PC-3 (cell line): ENCODE data around the gene SRGAP1. TPM values are rescaled to one million over a fixed set of nuclear protein-coding genes. Genes with fewer than 3 reads are reported as not detected.
"Not testable (repeated sequence)": the region's sequence is repeated elsewhere in the genome, so short reads cannot be mapped to it uniquely, and the experiment has no call there.

Experiments used
- ATAC-seq: fragments of 200-7000 bp; cut with Tn5 transposase; 2 replicates; pipeline ENCODE4 v1.9.1; 2020; ENCODE audit warnings: mild to moderate bottlenecking, moderate library complexity
- BruUV-seq: library from RNA; stranded (reverse); fragments of 400-500 nt; replicated peaks from 2 replicates; lab custom pipeline; 2021; lab: Mats Ljungman, UMichigan
- CTCF ChIA-PET: fragments of 300-600 bp; sonication (Branson Sonifier 250); formaldehyde crosslinking; loops from one replicate; lab custom pipeline; 2022; ENCODE audit warnings: antibody characterized with exemption; lab: Charles Lee
- POLR2A ChIA-PET: fragments of 300-600 bp; sonication (Branson Sonifier 250); formaldehyde crosslinking; loops from one replicate; lab custom pipeline; 2022; ENCODE audit warnings: antibody characterized with exemption; ENCODE audit not compliant: unreplicated experiment; lab: Charles Lee
- DNase-seq: peaks from one replicate; pipeline ENCODE4 v3.0.0-alpha.2; 2015
- H2AFZ ChIP-seq: fragments of 300-600 bp; sonication (generic); 2 replicates; pipeline ENCODE4 v1.6.0; 2016; ENCODE audit warnings: antibody characterized with exemption, low read length
- H3F3A ChIP-seq: fragments of 300-600 bp; sonication (generic); one replicate; pipeline ENCODE4 v1.6.0; 2017; ENCODE audit warnings: antibody characterized with exemption, low read length, control low read depth, mild to moderate bottlenecking; ENCODE audit not compliant: unreplicated experiment
- H3K27ac ChIP-seq: fragments of 300-600 bp; sonication (generic); 2 replicates; pipeline ENCODE4 v1.5.1; 2016; ENCODE audit warnings: mild to moderate bottlenecking, low read length
- H3K27me3 ChIP-seq: fragments of 300-600 bp; sonication (generic); 2 replicates; pipeline ENCODE4 v1.6.1; 2016; ENCODE audit warnings: low read length, mixed read lengths
- H3K36me3 ChIP-seq: fragments of 300-600 bp; sonication (generic); 2 replicates; pipeline ENCODE4 v1.6.1; 2016; ENCODE audit warnings: low read depth, mixed run types, low read length, mixed read lengths
- H3K4me1 ChIP-seq: fragments of 300-600 bp; sonication (generic); 2 replicates; pipeline ENCODE4 v1.5.1; 2016; ENCODE audit warnings: low read length; ENCODE audit not compliant: insufficient read depth
- H3K4me2 ChIP-seq: fragments of 300-600 bp; sonication (generic); 2 replicates; pipeline ENCODE4 v1.6.0; 2016; ENCODE audit warnings: low read length
- H3K4me3 ChIP-seq: fragments of 300-600 bp; sonication (generic); 2 replicates; pipeline ENCODE4 v1.5.1; 2016; ENCODE audit warnings: mild to moderate bottlenecking, low read length, mixed read lengths
- H3K79me2 ChIP-seq: fragments of 300-600 bp; sonication (generic); 2 replicates; pipeline ENCODE4 v1.6.1; 2017; ENCODE audit warnings: low read length, mixed read lengths
- H3K9ac ChIP-seq: fragments of 300-600 bp; sonication (generic); 2 replicates; pipeline ENCODE4 v1.6.0; 2016; ENCODE audit warnings: mild to moderate bottlenecking, low read length
- H3K9me2 ChIP-seq: fragments of 300-600 bp; sonication (generic); replicated peaks from 2 replicates; pipeline ENCODE4 v1.6.1; 2016; ENCODE audit warnings: mixed run types, low read length, mixed read lengths
- H3K9me3 ChIP-seq: fragments of 300-600 bp; sonication (generic); 2 replicates; pipeline ENCODE4 v1.6.1; 2016; ENCODE audit warnings: low read length, mixed read lengths
- H4K20me1 ChIP-seq: fragments of 300-600 bp; sonication (generic); 2 replicates; pipeline ENCODE4 v1.6.1; 2016; ENCODE audit warnings: low read length, mixed read lengths
- EZH2 ChIP-seq: fragments of 300-600 bp; sonication (generic); IDR thresholded peaks from one replicate; pipeline ENCODE4 v1.6.1; 2017; ENCODE audit warnings: antibody characterized with exemption, mild to moderate bottlenecking, low read length; ENCODE audit not compliant: unreplicated experiment
- EZH2phosphoT487 ChIP-seq: fragments of 300-600 bp; sonication (generic); IDR thresholded peaks from 2 replicates; pipeline ENCODE4 v1.6.1; 2018; ENCODE audit warnings: mild to moderate bottlenecking, antibody characterized with exemption, low read length, borderline replicate concordance
- intact Hi-C: fragments of 100-400 bp; cut with micrococcal nuclease; formaldehyde crosslinking; loops from 2 replicates; pipeline ENCODE4 v1.9.0; 2023
- total RNA-seq: library from RNA; depleted of rRNA; stranded (reverse); fragments of >200 nt; gene quantifications from 2 replicates; pipeline ENCODE4 v1.2.3, GENCODE V29; 2014
- TF ChIP-seq, protein P1 (sequence below): fragments of 300-600 bp; sonication (generic); conservative IDR thresholded peaks from 2 replicates; pipeline ENCODE4 v1.5.1; 2017; ENCODE audit warnings: antibody characterized with exemption, low read depth, mild to moderate bottlenecking, low read length

Gene SRGAP1
- total RNA-seq, 1 experiment from 2014 or later = 11.0 TPM

- BruUV-seq, H3K4me1 ChIP-seq, H3K4me3 ChIP-seq, H3K79me2 ChIP-seq, H3F3A ChIP-seq, H3K9ac ChIP-seq, DNase-seq, H2AFZ ChIP-seq, H3K4me2 ChIP-seq, H3K9me2 ChIP-seq, intact Hi-C loops, H3K27ac ChIP-seq, H3K27me3 ChIP-seq, CTCF ChIA-PET, H3K9me3 ChIP-seq, ATAC-seq, H4K20me1 ChIP-seq, POLR2A ChIA-PET: not testable (repeated sequence)
- peaks cover 40% of the 10 kb centered on the region for H3K36me3 ChIP-seq
Observed at GRCh38 chr12:64131456-64131855, 287.0 kb downstream of the SRGAP1 start.

DNA sequence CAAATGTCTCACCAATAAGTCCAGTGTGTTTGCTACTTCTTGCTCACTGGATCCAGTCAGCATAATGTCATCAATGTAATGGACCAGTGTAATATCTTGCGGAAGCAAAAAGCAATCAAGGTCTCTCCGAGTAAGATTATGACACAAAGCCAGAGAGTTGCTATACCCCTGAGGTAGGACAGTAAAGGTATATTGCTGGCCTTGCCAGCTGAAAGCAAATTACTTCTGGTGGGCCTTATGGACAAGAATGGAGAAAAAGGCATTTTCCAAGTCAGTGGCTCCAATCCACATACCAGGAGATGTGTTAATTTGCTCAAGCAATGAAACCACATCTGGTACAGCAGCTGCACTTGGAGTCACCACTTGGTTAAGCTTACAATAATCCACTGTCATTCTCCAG lies 288.2 kb downstream of the SRGAP1 start:
- CTCF ChIA-PET, H3K9me3 ChIP-seq, H3K4me3 ChIP-seq, intact Hi-C loops, DNase-seq, H3K27me3 ChIP-seq, H3K4me2 ChIP-seq, POLR2A ChIA-PET, H3K27ac ChIP-seq, BruUV-seq, H3K9me2 ChIP-seq, H3K79me2 ChIP-seq, ATAC-seq, H4K20me1 ChIP-seq, H2AFZ ChIP-seq, H3F3A ChIP-seq, H3K9ac ChIP-seq: not testable (repeated sequence)
- Histone ChIP-seq H3K36me3 (peaks cover 41% of the 10 kb centered on the region), H3K4me1 (peaks cover 12% of the 10 kb centered on the region)

DNA sequence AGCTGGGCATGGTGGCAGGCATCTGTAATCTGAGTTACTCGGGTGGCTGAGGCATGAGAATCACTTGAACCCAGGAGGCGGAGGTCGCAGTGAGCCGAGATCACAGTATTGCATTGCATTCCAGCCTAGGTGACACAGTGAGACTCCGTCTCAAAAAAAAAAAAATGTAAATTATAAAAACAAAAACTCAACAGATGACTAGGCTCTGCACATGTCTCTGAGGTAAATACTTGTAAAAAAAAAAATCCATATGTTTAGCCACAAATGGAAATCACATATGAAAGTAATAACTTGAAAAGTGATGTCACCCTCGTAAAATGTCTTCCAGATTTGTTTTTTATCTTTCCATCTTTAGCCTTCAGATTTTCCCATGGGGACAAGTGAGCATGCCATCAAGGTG lies 292.6 kb downstream of the SRGAP1 start:
- ChIA-PET CTCF (no interaction called here), POLR2A (no interaction called here)
- Histone ChIP-seq H3K36me3 (peaks cover 33% of the 10 kb centered on the region), H3K9ac (peak overlapping the region; percentile 39; the same call in 1 of the 2 replicates), H3K79me2 (no peaks in the 10 kb centered on the region), H3K27ac (peak overlapping the region; percentile 78), H3K4me2 (no peak overlapping the region), H3K4me3 (no peak overlapping the region), H4K20me1 (no peaks in the 10 kb centered on the region), H3K4me1 (peaks cover 12% of the 10 kb centered on the region), H3K9me3 (no peaks in the 10 kb centered on the region; the same call in 1 of the 2 replicates), H3K27me3 (no peaks in the 10 kb centered on the region), H3F3A (no peaks in the 10 kb centered on the region), H3K9me2 (no peaks in the 10 kb centered on the region), H2AFZ (no peak overlapping the region)
- TF ChIP-seq EZH2phosphoT487 (no peak), EZH2 (no peak)
- TF ChIP-seq, protein P1, sequence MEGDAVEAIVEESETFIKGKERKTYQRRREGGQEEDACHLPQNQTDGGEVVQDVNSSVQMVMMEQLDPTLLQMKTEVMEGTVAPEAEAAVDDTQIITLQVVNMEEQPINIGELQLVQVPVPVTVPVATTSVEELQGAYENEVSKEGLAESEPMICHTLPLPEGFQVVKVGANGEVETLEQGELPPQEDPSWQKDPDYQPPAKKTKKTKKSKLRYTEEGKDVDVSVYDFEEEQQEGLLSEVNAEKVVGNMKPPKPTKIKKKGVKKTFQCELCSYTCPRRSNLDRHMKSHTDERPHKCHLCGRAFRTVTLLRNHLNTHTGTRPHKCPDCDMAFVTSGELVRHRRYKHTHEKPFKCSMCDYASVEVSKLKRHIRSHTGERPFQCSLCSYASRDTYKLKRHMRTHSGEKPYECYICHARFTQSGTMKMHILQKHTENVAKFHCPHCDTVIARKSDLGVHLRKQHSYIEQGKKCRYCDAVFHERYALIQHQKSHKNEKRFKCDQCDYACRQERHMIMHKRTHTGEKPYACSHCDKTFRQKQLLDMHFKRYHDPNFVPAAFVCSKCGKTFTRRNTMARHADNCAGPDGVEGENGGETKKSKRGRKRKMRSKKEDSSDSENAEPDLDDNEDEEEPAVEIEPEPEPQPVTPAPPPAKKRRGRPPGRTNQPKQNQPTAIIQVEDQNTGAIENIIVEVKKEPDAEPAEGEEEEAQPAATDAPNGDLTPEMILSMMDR = no peak
- intact Hi-C loops = no loop called here
- peak; percentile 67 for ATAC-seq
- DNase-seq = peak; percentile 47
- BruUV-seq = no TSS peak

GRCh38 chr12:64139021-64139420 lies 294.5 kb downstream of the SRGAP1 start:
- intact Hi-C loops = no loop called here
- H3K9me2 ChIP-seq = no peaks in the 10 kb centered on the region
- H3F3A ChIP-seq = no peaks in the 10 kb centered on the region
- no peaks in the 10 kb centered on the region for H3K9me3 ChIP-seq
- H3K4me1 ChIP-seq = peaks cover 12% of the 10 kb centered on the region
- H3K9ac ChIP-seq = no peak overlapping the region
- H4K20me1 ChIP-seq = no peaks in the 10 kb centered on the region
- CTCF ChIA-PET = no interaction called here
- H3K4me3 ChIP-seq = no peak overlapping the region
- DNase-seq = peak; percentile 5
- no peak overlapping the region for H2AFZ ChIP-seq
- BruUV-seq = no TSS peak
- no peak overlapping the region for H3K27ac ChIP-seq
- H3K79me2 ChIP-seq = no peaks in the 10 kb centered on the region
- H3K36me3 ChIP-seq = peaks cover 28% of the 10 kb centered on the region
- no peaks in the 10 kb centered on the region for H3K27me3 ChIP-seq
- TF ChIP-seq EZH2phosphoT487 (no peak), EZH2 (no peak)
- TF ChIP-seq, protein P1 = no peak
- POLR2A ChIA-PET = no interaction called here
- ATAC-seq = no peak
- no peak overlapping the region for H3K4me2 ChIP-seq
